SH-SY5Y (cell line): ENCODE data around the gene HBQ1.
"Not testable (repeated sequence)": the region's sequence is repeated elsewhere in the genome, so short reads cannot be mapped to it uniquely, and the experiment has no call there.

Experiments used
- GATA2 ChIP-seq: IDR thresholded peaks from 2 replicates; pipeline ENCODE4 v1.6.1; 2011; ENCODE audit warnings: mild to moderate bottlenecking, low read depth, low read length
- GATA3 ChIP-seq: IDR thresholded peaks from 2 replicates; pipeline ENCODE4 v1.6.1; 2011; ENCODE audit warnings: low read depth, mild to moderate bottlenecking, low read length, moderate library complexity

Gene HBQ1

DNA sequence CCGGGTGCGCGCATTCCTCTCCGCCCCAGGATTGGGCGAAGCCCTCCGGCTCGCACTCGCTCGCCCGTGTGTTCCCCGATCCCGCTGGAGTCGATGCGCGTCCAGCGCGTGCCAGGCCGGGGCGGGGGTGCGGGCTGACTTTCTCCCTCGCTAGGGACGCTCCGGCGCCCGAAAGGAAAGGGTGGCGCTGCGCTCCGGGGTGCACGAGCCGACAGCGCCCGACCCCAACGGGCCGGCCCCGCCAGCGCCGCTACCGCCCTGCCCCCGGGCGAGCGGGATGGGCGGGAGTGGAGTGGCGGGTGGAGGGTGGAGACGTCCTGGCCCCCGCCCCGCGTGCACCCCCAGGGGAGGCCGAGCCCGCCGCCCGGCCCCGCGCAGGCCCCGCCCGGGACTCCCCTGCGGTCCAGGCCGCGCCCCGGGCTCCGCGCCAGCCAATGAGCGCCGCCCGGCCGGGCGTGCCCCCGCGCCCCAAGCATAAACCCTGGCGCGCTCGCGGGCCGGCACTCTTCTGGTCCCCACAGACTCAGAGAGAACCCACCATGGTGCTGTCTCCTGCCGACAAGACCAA, 7.8 kb upstream of the HBQ1 start, which contains the start of gene HBA2:
Gene HBA2, plus strand, starts transcription at position 503 of the 568 bp plus-strand sequence. Its CDS starts 37 bp downstream, at position 540.
- not testable (repeated sequence) for TF ChIP-seq GATA2, GATA3

DNA sequence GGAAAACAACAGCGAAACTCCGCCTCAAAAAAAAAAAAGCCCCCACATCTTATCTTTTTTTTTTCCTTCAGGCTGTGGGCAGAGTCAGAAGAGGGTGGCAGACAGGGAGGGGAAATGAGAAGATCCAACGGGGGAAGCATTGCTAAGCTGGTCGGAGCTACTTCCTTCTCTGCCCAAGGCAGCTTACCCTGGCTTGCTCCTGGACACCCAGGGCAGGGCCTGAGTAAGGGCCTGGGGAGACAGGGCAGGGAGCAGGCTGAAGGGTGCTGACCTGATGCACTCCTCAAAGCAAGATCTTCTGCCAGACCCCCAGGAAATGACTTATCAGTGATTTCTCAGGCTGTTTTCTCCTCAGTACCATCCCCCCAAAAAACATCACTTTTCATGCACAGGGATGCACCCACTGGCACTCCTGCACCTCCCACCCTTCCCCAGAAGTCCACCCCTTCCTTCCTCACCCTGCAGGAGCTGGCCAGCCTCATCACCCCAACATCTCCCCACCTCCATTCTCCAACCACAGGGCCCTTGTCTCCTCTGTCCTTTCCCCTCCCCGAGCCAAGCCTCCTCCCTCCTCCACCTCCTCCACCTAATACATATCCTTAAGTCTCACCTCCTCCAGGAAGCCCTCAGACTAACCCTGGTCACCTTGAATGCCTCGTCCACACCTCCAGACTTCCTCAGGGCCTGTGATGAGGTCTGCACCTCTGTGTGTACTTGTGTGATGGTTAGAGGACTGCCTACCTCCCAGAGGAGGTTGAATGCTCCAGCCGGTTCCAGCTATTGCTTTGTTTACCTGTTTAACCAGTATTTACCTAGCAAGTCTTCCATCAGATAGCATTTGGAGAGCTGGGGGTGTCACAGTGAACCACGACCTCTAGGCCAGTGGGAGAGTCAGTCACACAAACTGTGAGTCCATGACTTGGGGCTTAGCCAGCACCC, 5.0 kb upstream of the HBQ1 start:
- TF ChIP-seq GATA2, result no peak
- TF ChIP-seq GATA3, result no peak

DNA sequence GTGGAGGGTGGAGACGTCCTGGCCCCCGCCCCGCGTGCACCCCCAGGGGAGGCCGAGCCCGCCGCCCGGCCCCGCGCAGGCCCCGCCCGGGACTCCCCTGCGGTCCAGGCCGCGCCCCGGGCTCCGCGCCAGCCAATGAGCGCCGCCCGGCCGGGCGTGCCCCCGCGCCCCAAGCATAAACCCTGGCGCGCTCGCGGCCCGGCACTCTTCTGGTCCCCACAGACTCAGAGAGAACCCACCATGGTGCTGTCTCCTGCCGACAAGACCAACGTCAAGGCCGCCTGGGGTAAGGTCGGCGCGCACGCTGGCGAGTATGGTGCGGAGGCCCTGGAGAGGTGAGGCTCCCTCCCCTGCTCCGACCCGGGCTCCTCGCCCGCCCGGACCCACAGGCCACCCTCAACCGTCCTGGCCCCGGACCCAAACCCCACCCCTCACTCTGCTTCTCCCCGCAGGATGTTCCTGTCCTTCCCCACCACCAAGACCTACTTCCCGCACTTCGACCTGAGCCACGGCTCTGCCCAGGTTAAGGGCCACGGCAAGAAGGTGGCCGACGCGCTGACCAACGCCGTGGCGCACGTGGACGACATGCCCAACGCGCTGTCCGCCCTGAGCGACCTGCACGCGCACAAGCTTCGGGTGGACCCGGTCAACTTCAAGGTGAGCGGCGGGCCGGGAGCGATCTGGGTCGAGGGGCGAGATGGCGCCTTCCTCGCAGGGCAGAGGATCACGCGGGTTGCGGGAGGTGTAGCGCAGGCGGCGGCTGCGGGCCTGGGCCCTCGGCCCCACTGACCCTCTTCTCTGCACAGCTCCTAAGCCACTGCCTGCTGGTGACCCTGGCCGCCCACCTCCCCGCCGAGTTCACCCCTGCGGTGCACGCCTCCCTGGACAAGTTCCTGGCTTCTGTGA, 3.5 kb upstream of the HBQ1 start, which contains the start of gene HBA1:
Gene HBA1, plus strand, starts transcription at position 204 of the 906 bp plus-strand sequence. Its CDS starts 37 bp downstream, at position 241.
- not testable (repeated sequence) for TF ChIP-seq GATA3, GATA2

DNA sequence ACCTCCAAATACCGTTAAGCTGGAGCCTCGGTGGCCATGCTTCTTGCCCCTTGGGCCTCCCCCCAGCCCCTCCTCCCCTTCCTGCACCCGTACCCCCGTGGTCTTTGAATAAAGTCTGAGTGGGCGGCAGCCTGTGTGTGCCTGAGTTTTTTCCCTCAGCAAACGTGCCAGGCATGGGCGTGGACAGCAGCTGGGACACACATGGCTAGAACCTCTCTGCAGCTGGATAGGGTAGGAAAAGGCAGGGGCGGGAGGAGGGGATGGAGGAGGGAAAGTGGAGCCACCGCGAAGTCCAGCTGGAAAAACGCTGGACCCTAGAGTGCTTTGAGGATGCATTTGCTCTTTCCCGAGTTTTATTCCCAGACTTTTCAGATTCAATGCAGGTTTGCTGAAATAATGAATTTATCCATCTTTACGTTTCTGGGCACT, 2.9 kb upstream of the HBQ1 start:
- no peak for TF ChIP-seq GATA3
- no peak for TF ChIP-seq GATA2

DNA sequence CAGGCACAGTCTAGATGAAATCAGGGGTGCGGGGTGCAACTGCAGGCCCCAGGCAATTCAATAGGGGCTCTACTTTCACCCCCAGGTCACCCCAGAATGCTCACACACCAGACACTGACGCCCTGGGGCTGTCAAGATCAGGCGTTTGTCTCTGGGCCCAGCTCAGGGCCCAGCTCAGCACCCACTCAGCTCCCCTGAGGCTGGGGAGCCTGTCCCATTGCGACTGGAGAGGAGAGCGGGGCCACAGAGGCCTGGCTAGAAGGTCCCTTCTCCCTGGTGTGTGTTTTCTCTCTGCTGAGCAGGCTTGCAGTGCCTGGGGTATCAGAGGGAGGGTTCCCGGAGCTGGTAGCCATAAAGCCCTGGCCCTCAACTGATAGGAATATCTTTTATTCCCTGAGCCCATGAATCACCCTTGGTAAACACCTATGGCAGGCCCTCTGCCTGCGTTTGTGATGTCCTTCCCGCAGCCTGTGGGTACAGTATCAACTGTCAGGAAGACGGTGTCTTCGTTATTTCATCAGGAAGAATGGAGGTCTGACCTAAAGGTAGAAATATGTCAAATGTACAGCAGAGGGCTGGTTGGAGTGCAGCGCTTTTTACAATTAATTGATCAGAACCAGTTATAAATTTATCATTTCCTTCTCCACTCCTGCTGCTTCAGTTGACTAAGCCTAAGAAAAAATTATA, 2.1 kb upstream of the HBQ1 start:
- TF ChIP-seq GATA3, result no peak

GRCh38 chr16:178668-179015, 1.6 kb upstream of the HBQ1 start:
- TF ChIP-seq GATA2 (no peak), GATA3 (no peak)

GRCh38 chr16:179211-180092, 807 bp upstream of the HBQ1 start:
- TF ChIP-seq GATA3, result no peak
- no peak for TF ChIP-seq GATA2

DNA sequence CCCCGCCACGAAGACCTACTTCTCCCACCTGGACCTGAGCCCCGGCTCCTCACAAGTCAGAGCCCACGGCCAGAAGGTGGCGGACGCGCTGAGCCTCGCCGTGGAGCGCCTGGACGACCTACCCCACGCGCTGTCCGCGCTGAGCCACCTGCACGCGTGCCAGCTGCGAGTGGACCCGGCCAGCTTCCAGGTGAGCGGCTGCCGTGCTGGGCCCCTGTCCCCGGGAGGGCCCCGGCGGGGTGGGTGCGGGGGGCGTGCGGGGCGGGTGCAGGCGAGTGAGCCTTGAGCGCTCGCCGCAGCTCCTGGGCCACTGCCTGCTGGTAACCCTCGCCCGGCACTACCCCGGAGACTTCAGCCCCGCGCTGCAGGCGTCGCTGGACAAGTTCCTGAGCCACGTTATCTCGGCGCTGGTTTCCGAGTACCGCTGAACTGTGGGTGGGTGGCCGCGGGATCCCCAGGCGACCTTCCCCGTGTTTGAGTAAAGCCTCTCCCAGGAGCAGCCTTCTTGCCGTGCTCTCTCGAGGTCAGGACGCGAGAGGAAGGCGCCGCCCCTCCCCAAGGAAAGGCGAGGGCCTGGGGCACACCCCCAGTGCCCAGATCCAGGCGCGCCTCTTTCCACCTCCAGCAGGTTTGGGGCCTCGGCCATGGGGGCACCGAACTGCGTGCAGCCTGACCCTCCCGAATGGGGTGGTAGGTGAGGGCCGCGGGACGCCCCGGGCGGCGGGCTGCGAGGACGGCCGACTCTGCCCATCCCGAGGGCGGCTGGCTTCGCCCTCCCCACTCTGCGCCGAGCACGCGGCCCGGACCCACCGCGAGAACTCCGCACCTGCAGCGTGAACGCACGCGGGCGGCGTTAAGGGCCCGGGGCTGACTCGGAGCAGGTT, 664 bp downstream of the HBQ1 start:
- TF ChIP-seq GATA2 (no peak), GATA3 (no peak)

DNA sequence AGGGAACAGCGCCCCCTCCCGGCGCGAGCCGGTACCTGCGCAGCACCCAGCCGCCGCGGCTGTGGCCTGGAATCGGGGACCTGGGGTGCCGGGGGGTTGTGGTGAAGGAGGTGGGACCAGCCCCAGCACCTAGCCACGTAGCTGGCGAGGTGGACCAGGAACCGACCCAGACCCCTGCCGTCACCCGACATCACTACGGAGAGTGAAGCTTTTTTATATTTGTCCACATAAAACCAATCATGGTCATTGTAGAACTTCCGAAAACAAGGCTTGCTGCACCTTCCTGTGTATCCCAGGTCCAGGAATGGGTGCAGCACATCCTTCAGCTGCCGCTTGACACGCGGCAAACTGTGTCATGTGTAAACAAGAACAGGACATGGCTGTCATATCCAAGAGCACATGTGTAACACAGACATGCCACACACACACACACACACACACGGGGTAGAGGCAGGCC, 1.3 kb downstream of the HBQ1 start:
- TF ChIP-seq GATA3 (no peak), GATA2 (no peak)

DNA sequence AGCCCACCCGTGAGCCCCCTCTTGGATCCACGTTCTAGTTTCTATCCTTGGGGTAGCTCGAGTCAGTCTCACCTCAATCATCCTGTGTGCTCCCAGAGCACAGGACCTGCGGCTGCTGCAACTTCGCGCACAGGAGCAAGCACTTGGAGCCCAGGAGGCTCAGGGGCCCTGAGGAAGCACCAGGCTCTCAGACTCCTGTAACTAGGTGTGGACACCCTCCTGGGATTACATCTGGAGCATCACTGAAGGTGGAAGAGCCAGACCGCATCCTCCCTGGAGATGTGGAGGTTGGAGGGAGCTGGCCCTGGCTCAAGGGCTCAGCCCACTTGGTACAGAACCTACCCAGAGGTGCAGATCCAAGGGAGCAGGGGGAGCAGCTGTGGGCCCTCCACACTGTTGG, 2.7 kb downstream of the HBQ1 start:
- no peak for TF ChIP-seq GATA2
- no peak for TF ChIP-seq GATA3

DNA sequence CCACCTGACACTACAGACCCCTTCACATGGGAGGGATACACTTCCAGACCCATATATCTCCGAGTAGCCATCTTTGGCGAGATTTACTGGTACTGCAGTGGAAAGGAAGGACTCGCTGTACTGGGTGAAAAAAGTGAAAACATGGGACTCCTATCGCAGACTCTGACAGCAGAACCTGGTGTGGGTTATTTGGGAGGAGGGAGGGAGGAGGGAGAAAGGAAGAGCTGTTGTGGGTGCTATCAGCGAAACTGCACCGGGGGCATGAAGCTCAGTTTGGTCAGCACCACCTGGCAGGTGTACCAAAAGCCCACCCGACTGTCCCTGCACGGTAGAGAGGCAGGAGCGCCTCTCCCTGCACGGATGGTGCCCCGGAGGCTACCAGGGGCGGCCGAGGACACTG, 5.0 kb downstream of the HBQ1 start:
- TF ChIP-seq GATA3 (no peak), GATA2 (no peak)

GRCh38 chr16:185691-186090, 5.4 kb downstream of the HBQ1 start:
- no peak for TF ChIP-seq GATA3
- TF ChIP-seq GATA2, result no peak
